ENCODE results near the gene NR1H3.
A peak's percentile ranks its signal among the peaks of the same experiment; 100 is the strongest.

NR1H3 gene

GRCh38 chr11:47244448-47245350, 13.1 kb upstream of the NR1H3 start:
- no peak for DNase-seq

- DNase-seq, result no peak
These were observed 12.0 kb upstream of the NR1H3 start for GRCh38 chr11:47245611-47246357.

GRCh38 chr11:47247502-47247901, 10.3 kb upstream of the NR1H3 start:
- DNase-seq, result no peak

GRCh38 chr11:47248304-47248663, 9.5 kb upstream of the NR1H3 start:
- DNase-seq, result no peak

- DNase-seq, result peak; percentile 85
These were observed 9.0 kb upstream of the NR1H3 start, which contains the start of gene ACP2 for GRCh38 chr11:47248664-47249377. Gene ACP2, minus strand, starts transcription at chr11:47248814. Its CDS starts 25 bp downstream, at chr11:47248789.

- DNase-seq, result no peak
These were observed 8.4 kb upstream of the NR1H3 start for GRCh38 chr11:47249378-47249715.

- DNase-seq, result no peak
These were observed 6.0 kb upstream of the NR1H3 start for GRCh38 chr11:47251751-47252150.

- DNase-seq, result no peak
These were observed 4.1 kb upstream of the NR1H3 start for GRCh38 chr11:47253660-47254059.

GRCh38 chr11:47254386-47254785, 3.4 kb upstream of the NR1H3 start:
- no peak for DNase-seq

GRCh38 chr11:47256374-47256773, 1.4 kb upstream of the NR1H3 start:
- DNase-seq, result no peak

- no peak for DNase-seq
These were observed 649 bp upstream of the NR1H3 start for GRCh38 chr11:47257177-47257516.

GRCh38 chr11:47258317-47258902, 614 bp downstream of the NR1H3 start:
- no peak for DNase-seq

- no peak for DNase-seq
These were observed 1.6 kb downstream of the NR1H3 start for GRCh38 chr11:47259232-47259977.

GRCh38 chr11:47260366-47260765, 2.6 kb downstream of the NR1H3 start:
- no peak for DNase-seq

- DNase-seq, result no peak
These were observed 3.5 kb downstream of the NR1H3 start for GRCh38 chr11:47261291-47261800.

GRCh38 chr11:47264119-47264518, 6.3 kb downstream of the NR1H3 start:
- no peak for DNase-seq

GRCh38 chr11:47264521-47264920, 6.7 kb downstream of the NR1H3 start:
- no peak for DNase-seq

- DNase-seq, result no peak
These were observed 10.1 kb downstream of the NR1H3 start for GRCh38 chr11:47267876-47268275.

- DNase-seq, result no peak
These were observed 10.7 kb downstream of the NR1H3 start for GRCh38 chr11:47268448-47269001.

- peak; percentile 84 for DNase-seq
These were observed 11.4 kb downstream of the NR1H3 start for GRCh38 chr11:47269002-47269828.

- DNase-seq, result peak; percentile 90
These were observed 12.1 kb downstream of the NR1H3 start, which contains the start of gene MADD for GRCh38 chr11:47269829-47270305. Gene MADD, plus strand, starts transcription at chr11:47270133.

Measured in activated CD4-positive, CD25-positive, alpha-beta regulatory T cell treated with anti-CD3 and anti-CD28 coated beads, Interleukin-2, amount 50 U/mL, for 72 hours (primary cell).